ENCODE results near the gene ABCD4. TPM values are rescaled to one million over a fixed set of nuclear protein-coding genes. Genes with fewer than 3 reads are reported as not detected.

Gene ABCD4
- total and polyA plus RNA-seq, 2 donors from 2014 or later, result 61.3 to 66.1 TPM

DNA sequence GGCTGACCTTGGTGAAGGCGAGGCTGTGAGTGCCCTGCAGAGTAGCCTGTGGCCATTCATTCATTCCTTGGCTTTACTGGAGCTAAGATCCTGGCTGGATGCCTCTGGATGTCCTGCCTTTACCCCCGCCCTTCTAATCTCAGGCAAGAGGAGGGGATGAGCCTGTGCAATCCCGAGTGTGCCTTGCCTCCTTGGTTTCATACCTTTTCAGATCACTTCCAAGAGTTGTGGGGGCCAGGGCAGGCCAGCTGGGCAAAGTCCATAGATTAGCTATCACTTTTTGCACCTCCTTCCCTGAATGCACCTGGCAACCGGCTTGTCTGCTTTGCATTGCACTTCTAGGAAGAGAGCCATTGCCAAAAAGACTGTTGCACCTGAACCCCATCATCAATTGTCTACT is 47.0 kb upstream of the ABCD4 start:
- Histone ChIP-seq H3K27me3 (ENCODE audit: control insufficient read depth, insufficient read depth, low read length) (no peaks in the 10 kb centered on the region), H3K4me1 (ENCODE audit: control insufficient read depth in 2 of 3, insufficient read depth in 2 of 3, low read depth in 1 of 3, low read length in 3 of 3) (no peaks in the 10 kb centered on the region), H3K4me3 (ENCODE audit: low read length in 3 of 3) (no peak overlapping the region), H3K9ac (ENCODE audit: low read length in 3 of 3) (no peak overlapping the region), H3K36me3 (ENCODE audit: control insufficient read depth in 2 of 3, insufficient read depth in 3 of 3, low read length in 3 of 3) (no peaks in the 10 kb centered on the region), H3K9me3 (ENCODE audit: control insufficient read depth in 2 of 3, insufficient read depth in 1 of 3, low read length in 3 of 3) (no peaks in the 10 kb centered on the region), H3K27ac (ENCODE audit: low read depth in 2 of 2, low read length in 2 of 2) (no peak overlapping the region)
- TF ChIP-seq, protein P1, sequence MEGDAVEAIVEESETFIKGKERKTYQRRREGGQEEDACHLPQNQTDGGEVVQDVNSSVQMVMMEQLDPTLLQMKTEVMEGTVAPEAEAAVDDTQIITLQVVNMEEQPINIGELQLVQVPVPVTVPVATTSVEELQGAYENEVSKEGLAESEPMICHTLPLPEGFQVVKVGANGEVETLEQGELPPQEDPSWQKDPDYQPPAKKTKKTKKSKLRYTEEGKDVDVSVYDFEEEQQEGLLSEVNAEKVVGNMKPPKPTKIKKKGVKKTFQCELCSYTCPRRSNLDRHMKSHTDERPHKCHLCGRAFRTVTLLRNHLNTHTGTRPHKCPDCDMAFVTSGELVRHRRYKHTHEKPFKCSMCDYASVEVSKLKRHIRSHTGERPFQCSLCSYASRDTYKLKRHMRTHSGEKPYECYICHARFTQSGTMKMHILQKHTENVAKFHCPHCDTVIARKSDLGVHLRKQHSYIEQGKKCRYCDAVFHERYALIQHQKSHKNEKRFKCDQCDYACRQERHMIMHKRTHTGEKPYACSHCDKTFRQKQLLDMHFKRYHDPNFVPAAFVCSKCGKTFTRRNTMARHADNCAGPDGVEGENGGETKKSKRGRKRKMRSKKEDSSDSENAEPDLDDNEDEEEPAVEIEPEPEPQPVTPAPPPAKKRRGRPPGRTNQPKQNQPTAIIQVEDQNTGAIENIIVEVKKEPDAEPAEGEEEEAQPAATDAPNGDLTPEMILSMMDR (IDR thresholded peaks at IDR 0.05; ENCODE audit: borderline replicate concordance, extremely low read depth, insufficient read depth), result no peak
- intact Hi-C loops (cut with DNase I), result no loop called here
- FAIRE-seq, result no peak
- no peak for DNase-seq

DNA sequence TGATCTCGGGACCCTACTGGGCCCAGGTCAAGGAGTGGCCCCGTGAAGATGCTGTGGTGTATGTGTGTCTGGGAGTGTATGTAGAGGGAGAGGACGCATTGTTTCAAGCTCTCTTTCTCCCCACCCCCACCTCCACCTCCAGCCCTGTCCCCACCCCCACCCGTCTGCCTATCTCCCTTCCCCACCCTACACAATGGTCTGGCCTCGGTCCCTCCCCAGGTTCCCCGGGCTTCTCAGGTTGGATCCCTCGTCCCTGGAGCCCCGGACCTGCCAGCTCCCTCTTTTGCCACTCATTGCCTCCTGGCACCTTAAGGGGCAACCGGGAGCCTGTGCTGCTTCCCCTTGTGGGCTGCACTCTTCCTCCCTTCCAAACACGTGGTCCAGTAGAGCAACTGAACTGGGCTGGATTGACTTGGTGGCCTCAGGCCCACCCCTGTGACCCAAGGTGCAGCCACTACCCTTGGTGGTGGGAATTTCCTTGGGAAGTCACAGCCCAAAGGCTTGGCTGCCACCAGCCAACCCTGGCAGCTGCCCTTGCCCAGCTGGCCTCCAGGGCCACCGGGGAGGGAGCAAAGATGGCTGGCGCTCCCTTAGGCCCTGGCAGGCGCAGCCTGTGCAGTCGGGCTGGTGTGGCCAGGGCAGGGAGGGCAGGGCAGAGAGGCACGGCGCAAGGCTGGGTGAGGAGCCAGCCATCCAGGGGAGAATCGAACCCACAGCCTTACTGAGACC is 46.2 kb upstream of the ABCD4 start:
- DNase-seq, result no peak
- H3K27ac ChIP-seq (ENCODE audit: low read depth in 2 of 2, low read length in 2 of 2), result no peak overlapping the region
- intact Hi-C loops (cut with DNase I), result no loop called here
- TF ChIP-seq, protein P1 (IDR thresholded peaks at IDR 0.05; ENCODE audit: borderline replicate concordance, extremely low read depth, insufficient read depth), result no peak
- no peaks in the 10 kb centered on the region for H3K4me1 ChIP-seq (ENCODE audit: control insufficient read depth in 2 of 3, insufficient read depth in 2 of 3, low read depth in 1 of 3, low read length in 3 of 3)
- H3K9me3 ChIP-seq (ENCODE audit: control insufficient read depth in 2 of 3, insufficient read depth in 1 of 3, low read length in 3 of 3), result no peaks in the 10 kb centered on the region
- H3K9ac ChIP-seq (ENCODE audit: low read length in 3 of 3), result no peak overlapping the region
- no peaks in the 10 kb centered on the region for H3K36me3 ChIP-seq (ENCODE audit: control insufficient read depth in 2 of 3, insufficient read depth in 3 of 3, low read length in 3 of 3)
- no peak for FAIRE-seq
- no peaks in the 10 kb centered on the region for H3K27me3 ChIP-seq (ENCODE audit: control insufficient read depth, insufficient read depth, low read length)
- no peak overlapping the region for H3K4me3 ChIP-seq (ENCODE audit: low read length in 3 of 3)

DNA sequence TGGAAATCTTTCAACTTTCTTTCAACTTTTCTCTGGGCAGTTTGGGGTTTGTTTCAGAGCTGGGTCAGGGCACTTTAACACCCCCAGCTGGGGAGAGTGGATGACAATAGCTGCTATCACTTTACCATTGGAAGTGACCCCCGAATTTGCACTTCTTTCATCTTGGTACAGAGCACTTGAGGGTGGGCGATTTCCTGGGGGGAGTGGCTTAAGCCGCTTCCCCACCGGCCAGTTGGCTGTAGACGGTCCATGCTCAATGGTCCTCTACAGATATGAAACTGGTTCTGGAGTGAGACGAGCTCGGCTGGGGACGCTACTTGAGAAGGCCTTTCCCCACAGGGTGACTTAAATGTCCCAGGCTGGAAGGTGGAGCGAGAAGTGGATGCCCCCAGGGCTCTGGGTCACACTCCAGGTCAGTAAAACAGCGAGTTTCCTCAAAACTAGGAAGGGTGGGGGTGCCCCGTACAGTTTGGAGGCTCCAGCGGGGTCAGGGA is 45.6 kb upstream of the ABCD4 start, which contains the start of gene VRTN:
VRTN (plus strand) TSS at position 231 of the 494 bp plus-strand sequence. CDS start 8,313 bp downstream, outside the sequence.
- intact Hi-C loops (cut with DNase I), result no loop called here
- no peaks in the 10 kb centered on the region for H3K9me3 ChIP-seq (ENCODE audit: control insufficient read depth in 2 of 3, insufficient read depth in 1 of 3, low read length in 3 of 3)
- H3K9ac ChIP-seq (ENCODE audit: low read length in 3 of 3), result no peak within 1 kb of the TSS
- DNase-seq, result no peak
- no peak within 1 kb of the TSS for H3K27ac ChIP-seq (ENCODE audit: low read depth in 2 of 2, low read length in 2 of 2)
- no peak for FAIRE-seq
- H3K36me3 ChIP-seq (ENCODE audit: control insufficient read depth in 2 of 3, insufficient read depth in 3 of 3, low read length in 3 of 3), result no peaks in the 10 kb centered on the region
- H3K4me1 ChIP-seq (ENCODE audit: control insufficient read depth in 2 of 3, insufficient read depth in 2 of 3, low read depth in 1 of 3, low read length in 3 of 3), result no peaks in the 10 kb centered on the region
- no peaks in the 10 kb centered on the region for H3K27me3 ChIP-seq (ENCODE audit: control insufficient read depth, insufficient read depth, low read length)
- TF ChIP-seq, protein P1 (IDR thresholded peaks at IDR 0.05; ENCODE audit: borderline replicate concordance, extremely low read depth, insufficient read depth), result no peak
- no peak within 1 kb of the TSS for H3K4me3 ChIP-seq (ENCODE audit: low read length in 3 of 3)

All from kidney (tissue), 14 donors.